ENCODE data around the gene CLCN6.

Gene CLCN6

GRCh38 chr1:11780380-11781147 is 25.4 kb upstream of the CLCN6 start:
- no peak for FAIRE-seq

- FAIRE-seq, result no peak
Measured at GRCh38 chr1:11781297-11781696, 24.7 kb upstream of the CLCN6 start.

- FAIRE-seq, result no peak
Measured at GRCh38 chr1:11782127-11782708, 23.8 kb upstream of the CLCN6 start.

GRCh38 chr1:11783556-11783955 is 22.4 kb upstream of the CLCN6 start:
- FAIRE-seq, result no peak

GRCh38 chr1:11784256-11784992 is 21.6 kb upstream of the CLCN6 start:
- FAIRE-seq, result no peak

- FAIRE-seq, result no peak
Measured at GRCh38 chr1:11784993-11785769, 20.8 kb upstream of the CLCN6 start.

- no peak for FAIRE-seq
Measured at GRCh38 chr1:11786168-11786567, 19.8 kb upstream of the CLCN6 start.

- FAIRE-seq, result no peak
Measured at GRCh38 chr1:11787251-11787803, 18.7 kb upstream of the CLCN6 start.

GRCh38 chr1:11787804-11788436 is 18.1 kb upstream of the CLCN6 start:
- FAIRE-seq, result no peak

- no peak for FAIRE-seq
Measured at GRCh38 chr1:11788549-11789053, 17.4 kb upstream of the CLCN6 start.

- FAIRE-seq, result no peak
Measured at GRCh38 chr1:11789126-11790067, 16.6 kb upstream of the CLCN6 start.

GRCh38 chr1:11790101-11790879 is 15.7 kb upstream of the CLCN6 start:
- no peak for FAIRE-seq

GRCh38 chr1:11790880-11791715 is 14.9 kb upstream of the CLCN6 start:
- FAIRE-seq, result no peak

- no peak for FAIRE-seq
Measured at GRCh38 chr1:11792106-11792505, 13.9 kb upstream of the CLCN6 start.

- FAIRE-seq, result no peak
Measured at GRCh38 chr1:11793819-11794218, 12.2 kb upstream of the CLCN6 start.

GRCh38 chr1:11794446-11795237 is 11.3 kb upstream of the CLCN6 start:
- FAIRE-seq, result no peak

- FAIRE-seq, result no peak
Measured at GRCh38 chr1:11795238-11795890, 10.6 kb upstream of the CLCN6 start.

All from TTC549 (cell line).